Right ventricle myocardium superior (tissue), 1 donor: Measurements from ENCODE around the gene PTPRC. TPM values are rescaled to one million over a fixed set of nuclear protein-coding genes. Genes with fewer than 3 reads are reported as not detected.

Experiments
- ATAC-seq: fragments of 200-7000 bp; cut with Tn5 transposase; one replicate; pipeline ENCODE4 v1.9.1; 2020; ENCODE audit warnings: mild to moderate bottlenecking; ENCODE audit not compliant: poor library complexity
- DNase-seq: peaks from one replicate; pipeline ENCODE4 v3.0.0-alpha.2; 2020
- intact Hi-C: fragments of 100-400 bp; cut with DNase I; formaldehyde crosslinking; loops from one replicate; pipeline ENCODE4 v1.11.2; 2022
- total RNA-seq: library from RNA; stranded (reverse); fragmentation: NEBNext Ultra II Directional; extraction: Animal tissue kit (Norgen Biotek cat#: 25700); gene quantifications from one replicate; pipeline ENCODE4 v1.2.1, GENCODE V29; 2021
- donor health status: DM: no; HTN: yes; CAD: no; lungs with severe emphysema.

PTPRC gene
- total RNA-seq, 1 donor from 2014 or later = 7.2 TPM

GRCh38 chr1:198639671-198640143, 867 bp downstream of the PTPRC start:
- no peak for ATAC-seq
- intact Hi-C loops = no loop called here

GRCh38 chr1:198640174-198640573, 1.3 kb downstream of the PTPRC start:
- DNase-seq = no peak
- ATAC-seq = no peak
- intact Hi-C loops = no loop called here

More at GRCh38 chr1:198639671-198640143, 867 bp downstream of the PTPRC start:
- DNase-seq = no peak

DNA sequence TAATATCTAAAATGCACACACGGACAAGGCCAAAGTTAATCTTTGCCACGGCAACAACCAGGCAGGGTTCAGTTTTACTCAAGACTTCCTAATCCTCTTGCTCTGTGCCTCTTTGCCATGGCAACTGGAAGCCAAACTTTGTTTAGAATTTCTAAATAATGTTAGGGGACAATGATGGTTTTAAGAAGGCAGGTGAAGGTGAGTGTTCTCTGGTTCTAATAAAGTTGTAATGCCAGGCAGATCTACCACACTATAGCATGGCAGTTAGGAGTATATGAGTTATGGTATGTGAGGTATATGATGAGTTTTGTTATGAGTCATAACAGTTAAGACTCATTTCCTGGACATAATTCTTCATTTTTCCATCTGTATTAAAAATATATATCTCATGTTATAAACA, 2.7 kb downstream of the PTPRC start:
- ATAC-seq = no peak
- DNase-seq = no peak
- intact Hi-C loops = no loop called here

DNA sequence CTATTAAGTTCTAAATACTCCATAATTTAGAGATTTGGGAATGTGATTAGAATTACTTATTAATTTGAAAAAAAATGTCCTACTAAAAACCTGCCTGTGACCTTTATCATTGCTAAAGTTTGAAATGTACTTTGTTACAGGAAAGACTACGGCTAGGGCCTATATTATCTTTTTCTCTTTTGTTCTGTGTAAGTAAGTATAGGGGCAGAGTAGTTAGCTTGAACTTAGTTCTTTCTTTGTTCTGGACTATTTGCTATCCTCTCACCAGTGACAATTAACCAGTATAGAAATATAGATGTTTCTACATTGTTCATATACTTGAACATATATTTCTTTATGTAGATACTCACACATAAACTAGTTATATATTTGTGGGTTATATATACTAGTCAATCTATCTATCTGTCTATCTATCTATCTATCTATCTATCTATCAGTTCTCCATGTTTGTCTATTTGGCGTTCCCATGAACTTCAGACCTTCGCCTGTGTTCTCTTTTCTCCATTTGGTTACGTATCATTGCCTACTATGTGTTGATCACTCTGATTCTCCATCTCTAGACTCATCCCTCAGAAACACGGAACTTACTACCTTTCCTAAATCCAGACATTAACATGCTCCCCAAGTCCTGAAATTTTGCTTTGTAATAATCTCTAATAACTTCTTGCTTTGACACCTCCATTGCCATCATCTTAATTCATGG, 3.3 kb downstream of the PTPRC start:
- intact Hi-C loops = no loop called here

DNA sequence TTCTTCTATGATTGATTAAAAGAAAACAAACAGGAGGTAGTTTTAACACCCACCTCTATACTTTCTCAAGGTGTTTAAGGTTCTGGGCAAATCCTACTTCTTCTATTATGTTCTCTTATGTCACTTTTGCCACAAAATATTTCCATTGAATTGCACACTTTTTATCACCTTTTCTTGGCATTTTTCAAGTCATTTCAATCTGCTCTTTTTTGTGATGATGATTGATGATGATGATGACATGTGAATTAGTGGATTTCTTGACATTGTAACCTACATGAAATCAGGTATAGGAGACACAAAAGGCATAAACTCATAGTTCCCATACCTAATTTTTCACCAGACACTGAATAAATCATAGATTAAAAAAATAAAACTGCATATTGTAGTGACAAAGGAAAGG, 4.1 kb downstream of the PTPRC start:
- ATAC-seq (no peak), DNase-seq (no peak)
- intact Hi-C loops = no loop called here

More for the DNA sequence above, 3.3 kb downstream of the PTPRC start:
- ATAC-seq (no peak), DNase-seq (no peak)

GRCh38 chr1:198643808-198644207, 5.0 kb downstream of the PTPRC start:
- ATAC-seq = no peak
- intact Hi-C loops = no loop called here
- DNase-seq = no peak

- intact Hi-C loops = no loop called here
- DNase-seq (no peak), ATAC-seq (no peak)
Observed at GRCh38 chr1:198647055-198647454, 8.2 kb downstream of the PTPRC start.

- ATAC-seq (no peak), DNase-seq (no peak)
- intact Hi-C loops = no loop called here
Observed at GRCh38 chr1:198648592-198648991, 9.8 kb downstream of the PTPRC start.

- ATAC-seq (no peak), DNase-seq (no peak)
- intact Hi-C loops = no loop called here
Observed at GRCh38 chr1:198649232-198649967, 10.6 kb downstream of the PTPRC start.

DNA sequence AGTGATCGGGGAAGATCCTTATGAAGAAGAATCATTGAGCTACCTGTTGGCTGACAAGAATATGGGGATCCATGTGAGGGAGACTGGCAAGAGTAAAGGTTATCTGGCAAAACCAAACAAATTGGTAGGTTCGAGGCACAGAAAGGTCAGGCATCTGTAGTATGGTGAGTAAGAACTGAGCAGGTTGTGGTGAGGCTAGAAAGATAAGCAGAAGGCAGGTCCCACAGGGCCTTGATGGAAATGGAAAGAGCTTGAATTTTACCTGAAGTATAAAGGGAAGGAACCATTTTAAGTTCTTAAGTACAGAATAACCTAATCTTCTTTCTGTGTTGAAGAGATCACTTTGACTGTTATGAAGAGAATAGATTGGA, 11.1 kb downstream of the PTPRC start:
- ATAC-seq = no peak
- intact Hi-C loops = no loop called here

GRCh38 chr1:198650506-198650905, 11.7 kb downstream of the PTPRC start:
- ATAC-seq (no peak), DNase-seq (no peak)
- intact Hi-C loops = no loop called here

More for the DNA sequence above, 11.1 kb downstream of the PTPRC start:
- no peak for DNase-seq

DNA sequence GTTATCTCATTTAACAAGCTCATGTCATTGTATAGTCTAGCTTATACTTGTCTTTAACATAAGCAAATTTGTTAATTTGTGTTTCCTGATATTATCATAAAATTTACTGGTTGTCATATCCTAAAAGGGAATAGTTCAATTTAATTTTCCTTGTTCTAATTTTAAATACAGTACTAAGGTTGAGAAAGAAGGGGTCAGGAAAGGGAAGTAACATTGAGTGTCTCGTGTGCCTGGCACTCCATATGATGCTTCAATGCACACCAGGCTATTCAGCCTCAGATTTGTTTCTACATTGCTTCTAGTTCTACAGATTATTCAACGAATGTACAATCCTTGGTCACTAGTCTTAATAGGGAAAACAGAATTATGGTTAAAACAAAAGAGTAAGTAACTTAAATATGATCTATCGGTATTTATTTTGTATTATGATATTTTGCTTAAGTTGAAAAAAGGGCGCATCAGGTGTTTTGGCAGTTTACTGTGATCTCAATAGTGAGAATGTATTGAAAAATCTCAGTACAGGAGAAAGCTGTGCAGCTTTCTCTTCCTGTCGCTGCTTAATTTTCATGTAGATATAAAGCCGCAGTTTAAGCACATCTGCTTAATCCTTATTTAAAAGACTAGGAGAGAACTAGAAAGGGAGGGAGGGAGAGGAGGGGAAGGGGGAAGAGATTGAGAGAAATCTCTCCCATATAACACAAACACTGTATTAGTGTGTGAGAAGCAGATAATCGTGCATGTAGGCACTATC, 13.0 kb downstream of the PTPRC start:
- intact Hi-C loops = no loop called here
- ATAC-seq (no peak), DNase-seq (no peak)

DNA sequence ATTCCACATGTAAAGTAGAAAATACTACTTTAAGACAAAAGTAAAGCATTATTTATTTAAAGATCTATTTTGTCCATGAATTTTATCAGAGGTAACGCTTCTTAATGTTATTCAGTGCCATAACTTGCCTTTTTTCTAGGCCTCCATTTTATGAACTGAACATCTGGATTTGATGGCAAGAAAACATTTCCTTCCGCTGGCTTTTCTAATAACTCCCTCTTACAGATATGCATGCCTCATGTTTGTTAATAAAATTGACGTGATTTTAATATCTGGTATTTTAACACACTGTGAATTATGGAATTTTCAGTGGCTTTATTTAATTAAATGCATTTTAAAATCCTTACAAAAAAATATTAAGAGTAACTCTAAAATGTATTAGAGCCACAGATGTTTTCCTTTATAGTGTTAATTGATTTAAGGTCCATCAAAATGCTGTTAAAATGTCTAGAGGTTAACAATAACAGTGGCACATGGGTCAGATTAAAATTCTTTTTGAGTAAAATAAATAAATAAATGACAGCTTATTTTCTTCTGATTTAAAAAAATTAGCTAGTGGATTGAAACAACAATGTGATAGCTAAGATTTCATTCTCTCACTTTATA, 15.1 kb downstream of the PTPRC start:
- ATAC-seq (no peak), DNase-seq (no peak)
- intact Hi-C loops = no loop called here

GRCh38 chr1:198655459-198656121, 16.8 kb downstream of the PTPRC start:
- DNase-seq = no peak
- intact Hi-C loops = no loop called here
- no peak for ATAC-seq

DNA sequence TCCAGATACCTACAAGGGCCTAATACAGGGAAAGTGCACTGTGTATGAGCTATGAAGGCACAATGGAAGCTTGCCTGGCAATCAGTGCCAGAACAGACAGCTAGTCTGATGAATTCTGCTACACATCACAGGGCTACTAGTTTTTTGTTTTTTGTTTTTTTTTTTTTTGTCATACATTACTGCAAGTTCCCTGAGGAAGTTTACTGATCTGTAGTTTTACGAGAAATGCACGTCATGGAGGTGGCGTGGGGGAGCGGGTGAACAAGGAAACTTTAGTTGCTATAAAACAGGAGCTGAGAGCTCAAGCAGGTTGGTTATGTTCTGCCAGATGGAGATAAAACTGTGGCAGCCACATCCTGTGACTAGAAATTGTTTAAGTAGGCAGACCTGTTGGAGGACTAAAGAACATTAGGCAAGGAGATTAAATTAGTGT, 17.7 kb downstream of the PTPRC start:
- peak; percentile 65 for DNase-seq

DNA sequence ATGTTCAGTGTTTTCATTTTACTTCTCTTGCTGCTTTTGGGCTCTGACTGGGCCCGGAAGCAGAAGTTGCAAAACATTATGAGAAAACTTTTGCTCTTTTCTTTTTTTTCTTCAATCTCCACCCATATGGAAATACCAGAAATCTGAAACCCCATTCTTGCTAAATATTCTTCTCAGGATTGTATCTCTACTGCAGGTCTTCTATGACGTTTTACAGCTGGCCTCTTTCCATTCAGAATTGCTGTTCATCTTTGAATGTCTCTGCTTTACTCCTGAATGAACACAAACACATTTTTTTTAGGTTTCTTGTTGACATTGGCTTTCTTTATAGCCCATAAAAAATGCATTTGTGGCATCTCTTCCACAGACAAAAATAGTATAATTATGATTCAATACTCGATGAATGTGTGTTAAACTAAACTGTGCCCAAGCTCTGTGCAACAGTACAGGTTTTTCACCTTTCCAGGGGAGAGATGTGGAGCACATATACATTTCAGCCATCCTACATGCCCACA, 18.8 kb downstream of the PTPRC start:
- intact Hi-C loops = no loop called here
- ATAC-seq (peak; percentile 38), DNase-seq (no peak)

More for the DNA sequence above, 17.7 kb downstream of the PTPRC start:
- intact Hi-C loops = no loop called here
- no peak for ATAC-seq

DNA sequence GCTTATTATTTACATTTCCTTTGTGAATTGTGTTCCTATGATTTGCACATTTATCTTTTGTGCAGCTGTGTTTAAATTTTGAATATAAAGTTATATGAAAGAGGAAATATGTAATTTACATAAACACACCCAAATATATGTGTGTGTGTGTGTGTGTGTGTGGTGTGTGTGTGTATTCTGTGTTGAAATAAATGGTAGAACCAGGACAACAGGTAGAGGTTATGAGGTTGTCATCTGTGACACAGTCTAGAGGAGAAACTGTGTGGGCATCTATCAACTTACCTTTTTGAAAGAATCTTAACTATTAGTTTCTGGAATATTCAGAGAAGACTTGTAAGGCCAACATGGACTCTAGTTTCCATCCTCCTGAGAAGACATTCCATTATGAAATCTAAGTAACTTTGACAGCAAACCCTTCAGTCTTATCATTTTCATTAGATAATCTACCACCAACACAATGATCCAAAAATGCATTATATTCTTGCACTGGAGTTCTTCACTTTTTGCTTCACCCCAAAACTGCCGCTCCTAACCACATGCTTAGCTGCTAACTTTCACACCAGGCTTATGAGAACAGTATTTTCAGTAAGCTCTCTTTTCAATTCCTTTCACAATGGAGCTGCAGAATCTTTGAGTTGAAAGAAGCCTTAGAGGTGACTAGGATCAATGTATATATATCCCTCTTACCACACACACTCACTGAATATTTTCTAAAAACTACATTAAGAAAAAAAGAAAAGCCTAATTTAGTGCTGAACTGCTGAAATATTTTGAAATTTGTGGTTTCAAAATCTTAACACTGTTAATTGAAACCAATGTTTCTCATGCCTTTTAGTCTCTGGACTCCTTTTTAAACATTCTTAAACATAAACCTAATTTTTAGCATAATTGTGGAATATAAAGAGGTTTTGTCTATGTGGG, 21.8 kb downstream of the PTPRC start:
- intact Hi-C loops = no loop called here
- DNase-seq (no peak), ATAC-seq (no peak)
